HEK293 (cell line): ENCODE measurements around the gene NUCB2.

Experiments used
- AEBP2 ChIP-seq: fragments of 450-650 bp; formaldehyde crosslinking; IDR thresholded peaks from 2 replicates; pipeline ENCODE4 v1.5.1; 2016; ENCODE audit warnings: missing biosample characterization, missing genetic modification characterization, borderline replicate concordance
- GLIS1 ChIP-seq: fragments of 450-650 bp; formaldehyde crosslinking; IDR thresholded peaks from 2 replicates; pipeline ENCODE4 v1.5.1; 2016; ENCODE audit warnings: missing biosample characterization, missing genetic modification characterization
- PRDM10 ChIP-seq: fragments of 450-650 bp; formaldehyde crosslinking; IDR thresholded peaks from 2 replicates; pipeline ENCODE4 v1.5.1; 2016; ENCODE audit warnings: missing biosample characterization, missing genetic modification characterization
- REPIN1 ChIP-seq: fragments of 450-650 bp; formaldehyde crosslinking; IDR thresholded peaks from 2 replicates; pipeline ENCODE4 v1.5.1; 2017; ENCODE audit warnings: missing biosample characterization, missing genetic modification characterization, low read depth
- SP3 ChIP-seq: fragments of 450-650 bp; formaldehyde crosslinking; IDR thresholded peaks from 2 replicates; pipeline ENCODE4 v1.5.1; 2016; ENCODE audit warnings: missing biosample characterization, missing genetic modification characterization
- YY2 ChIP-seq: fragments of 450-650 bp; formaldehyde crosslinking; IDR thresholded peaks from 2 replicates; pipeline ENCODE4 v1.5.1; 2016; ENCODE audit warnings: missing biosample characterization, missing genetic modification characterization
- ZBTB11 ChIP-seq: fragments of 450-650 bp; formaldehyde crosslinking; conservative IDR thresholded peaks from 2 replicates; pipeline ENCODE4 v1.5.1; 2016; ENCODE audit warnings: low read depth, missing biosample characterization, missing genetic modification characterization
- ZBTB17 ChIP-seq: fragments of 450-650 bp; formaldehyde crosslinking; IDR thresholded peaks from 2 replicates; pipeline ENCODE4 v1.5.1; 2016; ENCODE audit warnings: missing biosample characterization, missing genetic modification characterization
- ZFP37 ChIP-seq: fragments of 450-650 bp; formaldehyde crosslinking; IDR thresholded peaks from 2 replicates; pipeline ENCODE4 v1.5.1; 2016; ENCODE audit warnings: missing biosample characterization, missing genetic modification characterization
- ZNF114 ChIP-seq: fragments of 450-650 bp; formaldehyde crosslinking; IDR thresholded peaks from 2 replicates; pipeline ENCODE4 v1.5.0; 2017; ENCODE audit warnings: missing biosample characterization, missing genetic modification characterization
- ZNF138 ChIP-seq: fragments of 450-650 bp; formaldehyde crosslinking; IDR thresholded peaks from 2 replicates; pipeline ENCODE4 v1.5.1; 2016; ENCODE audit warnings: missing biosample characterization, missing genetic modification characterization, borderline replicate concordance
- ZNF175 ChIP-seq: fragments of 450-650 bp; formaldehyde crosslinking; IDR thresholded peaks from 2 replicates; pipeline ENCODE4 v1.5.1; 2016; ENCODE audit warnings: missing biosample characterization, missing genetic modification characterization
- ZNF19 ChIP-seq: fragments of 450-650 bp; formaldehyde crosslinking; IDR thresholded peaks from 2 replicates; pipeline ENCODE4; 2016; ENCODE audit warnings: missing biosample characterization, missing genetic modification characterization, low read depth
- ZNF202 ChIP-seq: fragments of 450-650 bp; formaldehyde crosslinking; IDR thresholded peaks from 2 replicates; pipeline ENCODE4 v1.5.1; 2016; ENCODE audit warnings: missing biosample characterization, missing genetic modification characterization, borderline replicate concordance
- ZNF280D ChIP-seq: fragments of 450-650 bp; formaldehyde crosslinking; IDR thresholded peaks from 2 replicates; pipeline ENCODE4 v1.5.1; 2016; ENCODE audit warnings: missing biosample characterization, missing genetic modification characterization
- ZNF362 ChIP-seq: fragments of 450-650 bp; formaldehyde crosslinking; IDR thresholded peaks from 2 replicates; pipeline ENCODE4 v1.5.1; 2016; ENCODE audit warnings: missing biosample characterization, missing genetic modification characterization
- ZNF501 ChIP-seq: fragments of 450-650 bp; formaldehyde crosslinking; IDR thresholded peaks from 2 replicates; pipeline ENCODE4 v1.5.1; 2016; ENCODE audit warnings: missing biosample characterization, missing genetic modification characterization
- ZNF558 ChIP-seq: fragments of 450-650 bp; formaldehyde crosslinking; IDR thresholded peaks from 2 replicates; pipeline ENCODE4 v1.5.1; 2016; ENCODE audit warnings: missing biosample characterization, missing genetic modification characterization
- ZNF580 ChIP-seq: fragments of 450-650 bp; formaldehyde crosslinking; IDR thresholded peaks from 2 replicates; pipeline ENCODE4 v1.5.1; 2016; ENCODE audit warnings: missing biosample characterization, missing genetic modification characterization
- ZNF596 ChIP-seq: fragments of 450-650 bp; IDR thresholded peaks from 2 replicates; pipeline ENCODE4 v1.5.0; 2018; ENCODE audit warnings: missing biosample characterization, mild to moderate bottlenecking, missing genetic modification characterization, moderate library complexity
- ZNF600 ChIP-seq: fragments of 450-650 bp; formaldehyde crosslinking; IDR thresholded peaks from 2 replicates; pipeline ENCODE4 v1.5.1; 2016; ENCODE audit warnings: missing biosample characterization, missing genetic modification characterization
- ZNF624 ChIP-seq: fragments of 450-650 bp; formaldehyde crosslinking; IDR thresholded peaks from 2 replicates; pipeline ENCODE4 v1.5.1; 2017; ENCODE audit warnings: missing biosample characterization, missing genetic modification characterization
- ZNF626 ChIP-seq: fragments of 450-650 bp; sonication (Bioruptor Pico); formaldehyde crosslinking; IDR thresholded peaks from 2 replicates; pipeline ENCODE4 v1.5.1; 2018; ENCODE audit warnings: missing biosample characterization, missing genetic modification characterization, inconsistent platforms
- ZNF645 ChIP-seq: fragments of 450-650 bp; formaldehyde crosslinking; IDR thresholded peaks from 2 replicates; pipeline ENCODE4; 2016; ENCODE audit warnings: missing biosample characterization, missing genetic modification characterization

The NUCB2 gene

GRCh38 chr11:17276236-17277023 is at the start of gene NUCB2 (continued):
- TF ChIP-seq ZNF362 (tag by site-specific recombination) = no peak
- TF ChIP-seq ZNF280D (tag by site-specific recombination) = no peak
- TF ChIP-seq ZNF138 (tag by site-specific recombination) = no peak
- no peak for TF ChIP-seq ZNF645
- TF ChIP-seq ZNF558 = no peak
- no peak for TF ChIP-seq ZNF580
- peak; percentile 95 for TF ChIP-seq ZBTB17 (tag by site-specific recombination)
- TF ChIP-seq ZBTB11 = peak; percentile 81
- peak; percentile 91 for TF ChIP-seq PRDM10 (tag by site-specific recombination)
- TF ChIP-seq ZNF175 (tag by site-specific recombination) = no peak
- no peak for TF ChIP-seq REPIN1 (tag by site-specific recombination)
- peak; percentile 56; the same call in 1 of the 2 replicates for TF ChIP-seq ZFP37 (tag by site-specific recombination)
- TF ChIP-seq SP3 = peak; percentile 83
- no peak for TF ChIP-seq ZNF596 (tag by site-specific recombination)
- no peak for TF ChIP-seq ZNF114
- peak; percentile 31; the same call in 1 of the 2 replicates for TF ChIP-seq GLIS1 (tag by site-specific recombination)
- TF ChIP-seq ZNF19 (tag by site-specific recombination) = no peak
- no peak for TF ChIP-seq AEBP2 (tag by site-specific recombination)
- peak; percentile 85 for TF ChIP-seq ZNF501 (tag by site-specific recombination)
- TF ChIP-seq ZNF624 (tag by site-specific recombination) = no peak
- no peak for TF ChIP-seq ZNF202 (tag by site-specific recombination)
- TF ChIP-seq YY2 (tag by site-specific recombination) = no peak
- no peak for TF ChIP-seq ZNF626
- TF ChIP-seq ZNF600 = peak; percentile 68; the same call in 1 of the 2 replicates
